SKM-1 (cell line): ENCODE results near the gene RNF186.
"Not testable (repeated sequence)": the region's sequence is repeated elsewhere in the genome, so short reads cannot be mapped to it uniquely, and the experiment has no call there.

Source experiments
- DNase-seq: peaks from one replicate; lab custom pipeline; 2025; ENCODE audit not compliant: unreplicated experiment; lab: John Stamatoyannopoulos, UW

Gene RNF186, protein sequence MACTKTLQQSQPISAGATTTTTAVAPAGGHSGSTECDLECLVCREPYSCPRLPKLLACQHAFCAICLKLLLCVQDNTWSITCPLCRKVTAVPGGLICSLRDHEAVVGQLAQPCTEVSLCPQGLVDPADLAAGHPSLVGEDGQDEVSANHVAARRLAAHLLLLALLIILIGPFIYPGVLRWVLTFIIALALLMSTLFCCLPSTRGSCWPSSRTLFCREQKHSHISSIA

DNA sequence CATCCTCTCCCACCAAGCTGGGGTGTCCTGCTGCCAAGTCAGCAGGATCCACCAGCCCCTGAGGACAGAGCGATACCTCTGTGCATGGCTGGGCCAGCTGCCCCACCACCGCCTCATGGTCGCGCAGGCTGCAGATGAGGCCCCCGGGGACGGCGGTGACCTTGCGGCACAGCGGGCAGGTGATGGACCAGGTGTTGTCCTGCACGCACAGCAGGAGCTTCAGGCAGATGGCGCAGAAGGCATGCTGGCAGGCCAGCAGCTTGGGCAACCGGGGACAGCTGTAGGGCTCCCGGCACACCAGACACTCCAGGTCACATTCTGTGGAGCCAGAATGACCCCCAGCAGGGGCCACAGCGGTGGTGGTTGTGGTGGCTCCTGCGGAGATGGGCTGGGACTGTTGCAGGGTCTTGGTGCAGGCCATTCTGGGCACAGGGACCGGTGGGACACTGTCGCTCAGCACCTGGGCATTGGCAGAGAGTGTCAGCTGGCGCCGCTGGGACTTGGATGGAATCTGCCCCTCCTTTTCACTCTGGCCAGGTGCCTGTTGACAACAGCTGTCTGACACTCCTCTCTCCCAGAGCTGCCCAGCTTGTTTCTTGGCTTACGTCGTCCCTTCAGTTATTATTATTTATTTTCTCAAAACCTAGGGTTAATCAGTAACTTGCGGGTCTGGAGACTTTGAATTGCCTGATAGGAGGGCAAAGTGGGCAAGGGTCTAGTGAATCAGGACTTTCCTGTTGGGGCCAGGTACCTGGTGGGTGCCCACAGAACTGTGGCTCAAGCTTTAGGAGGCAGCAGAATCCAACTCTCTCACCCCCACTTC is at the start of gene RNF186:
RNF186 (minus strand) TSS at position 603 of the 823 bp plus-strand sequence; CDS start at position 421, 182 bp downstream.
- no peak for DNase-seq

DNA sequence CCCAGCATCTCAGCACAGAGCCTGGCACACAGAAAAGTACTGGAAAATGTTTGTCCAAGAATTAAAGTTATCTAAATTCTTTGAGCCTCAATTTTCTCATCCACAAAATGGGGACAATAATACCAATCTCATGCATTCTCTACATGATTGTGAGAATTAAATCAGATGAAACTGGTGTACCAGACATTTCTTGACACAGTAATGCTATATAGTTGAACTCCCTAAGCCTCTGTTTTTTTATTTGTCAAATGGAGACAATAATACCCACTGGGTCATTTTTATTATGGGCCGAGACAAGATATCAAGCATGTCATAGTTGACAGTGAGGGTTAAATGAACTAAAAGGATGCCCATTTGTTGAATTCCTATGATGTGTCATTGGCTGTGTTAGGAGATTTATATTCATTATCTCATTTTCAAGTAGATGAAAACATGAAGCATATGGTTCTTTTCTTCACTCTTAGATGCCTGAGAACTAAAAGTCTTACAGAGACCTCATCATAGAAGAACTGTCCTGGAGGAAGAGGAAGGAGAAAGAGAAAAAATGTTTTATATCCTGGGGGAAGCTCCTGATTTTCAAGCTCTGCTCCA is 49.6 kb upstream of the RNF186 start:
- DNase-seq: no peak

DNA sequence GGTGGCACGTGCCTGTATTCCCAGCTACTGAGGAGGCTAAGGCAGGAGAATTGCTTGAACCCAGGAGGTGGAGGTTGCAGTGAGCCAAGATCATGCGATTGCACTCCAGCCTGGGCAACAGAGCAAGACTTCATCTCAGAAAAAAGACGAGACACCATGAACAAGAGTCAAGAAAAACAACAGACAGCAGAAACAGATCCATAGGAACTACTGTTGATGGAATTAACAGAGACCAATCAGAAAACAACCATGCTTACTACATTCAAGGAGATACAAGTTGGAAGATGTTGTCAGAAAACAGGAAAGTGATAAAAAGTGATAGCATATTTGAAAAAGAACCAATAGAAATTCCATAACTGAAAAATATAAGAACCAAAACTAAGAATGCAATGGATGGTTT is 47.9 kb upstream of the RNF186 start:
- DNase-seq: no peak

DNA sequence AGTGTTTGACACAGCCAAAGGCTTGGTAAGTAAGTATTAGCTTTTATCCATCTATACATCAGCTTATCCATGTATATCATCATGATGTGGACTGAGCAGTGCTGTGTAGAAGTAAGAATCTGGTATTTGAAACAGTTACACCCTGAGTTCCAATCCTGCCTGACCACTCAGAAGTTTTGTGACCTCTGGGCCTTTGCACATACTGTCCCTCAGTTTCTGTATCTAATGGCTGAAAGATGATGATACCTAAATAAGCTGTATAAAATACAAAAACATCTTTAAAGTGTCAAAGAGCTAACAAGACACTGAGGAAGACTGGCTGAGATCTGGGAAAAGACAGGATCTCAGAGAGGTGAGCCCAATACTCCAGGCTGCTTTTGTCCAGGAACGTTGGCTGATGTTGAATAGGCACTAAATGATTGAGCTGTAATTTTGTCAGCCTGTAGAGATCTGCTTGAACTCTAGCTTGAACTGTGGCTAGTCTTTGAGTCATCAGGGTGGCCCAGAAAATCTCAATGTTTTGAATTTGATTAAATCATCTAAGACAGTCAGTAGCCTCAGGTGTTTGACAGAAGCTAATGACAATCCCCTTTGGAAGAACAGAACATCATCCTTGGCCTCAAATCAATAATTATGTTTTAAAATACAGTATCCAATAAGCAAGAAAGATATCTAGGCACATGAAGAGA is 46.9 kb upstream of the RNF186 start:
- DNase-seq: no peak

DNA sequence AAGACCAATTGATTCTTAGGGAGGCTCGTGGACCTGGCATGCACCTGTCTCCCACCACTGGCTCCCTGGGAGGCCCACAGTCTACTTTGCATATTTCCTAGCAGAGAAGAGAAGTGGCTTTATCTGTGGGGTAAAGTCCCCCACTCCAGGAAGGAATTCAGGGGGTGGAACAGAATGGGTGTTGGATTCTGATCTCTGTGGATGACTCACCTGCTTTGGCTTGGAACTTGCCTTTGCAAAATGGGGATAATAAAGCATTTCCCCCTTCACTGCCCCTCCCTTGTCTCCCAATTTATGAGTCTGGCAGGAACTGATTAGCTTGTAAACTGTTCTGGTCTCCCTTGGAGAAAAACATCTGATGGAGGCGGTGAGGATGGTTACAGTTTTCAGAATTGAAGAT is 46.0 kb upstream of the RNF186 start:
- no peak for DNase-seq

DNA sequence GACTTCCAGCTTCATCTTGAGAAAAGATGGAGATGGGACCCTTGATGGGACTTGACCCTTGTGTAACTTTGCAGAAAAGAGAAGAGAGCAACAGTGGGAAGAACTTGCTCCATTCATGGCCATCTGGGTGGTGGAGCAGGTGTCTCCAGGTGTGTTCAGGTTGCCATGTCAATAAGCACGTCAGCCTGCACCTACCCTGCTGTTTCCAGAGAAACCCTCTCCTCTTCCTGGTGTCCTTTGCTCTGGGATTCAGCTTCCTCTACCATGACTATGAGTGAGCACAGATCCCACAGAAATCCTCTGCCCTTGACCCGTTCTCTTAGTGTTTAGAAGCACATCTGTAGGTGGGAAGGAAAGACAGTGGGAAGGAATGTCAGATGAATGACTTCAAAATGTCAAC is 45.3 kb upstream of the RNF186 start:
- DNase-seq: no peak

DNA sequence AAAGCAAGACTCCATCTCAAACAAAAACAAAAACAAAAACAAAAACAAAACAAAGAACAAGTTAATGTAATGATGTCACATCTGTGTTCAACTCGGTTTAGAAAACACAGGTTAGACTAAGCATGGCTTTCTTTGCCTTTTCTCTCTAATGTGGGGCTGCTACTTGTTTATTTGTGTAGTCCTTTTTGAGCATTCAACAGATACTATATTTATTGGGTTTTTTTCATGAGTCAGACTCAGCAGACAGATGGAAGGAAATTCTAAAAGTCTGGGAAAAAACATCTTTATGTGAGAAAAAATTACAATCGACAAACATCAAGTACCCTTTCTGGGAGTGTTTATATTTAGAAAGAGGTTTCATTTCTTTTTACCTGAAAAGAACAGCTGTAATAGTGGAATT is 44.8 kb upstream of the RNF186 start:
- no peak for DNase-seq

DNA sequence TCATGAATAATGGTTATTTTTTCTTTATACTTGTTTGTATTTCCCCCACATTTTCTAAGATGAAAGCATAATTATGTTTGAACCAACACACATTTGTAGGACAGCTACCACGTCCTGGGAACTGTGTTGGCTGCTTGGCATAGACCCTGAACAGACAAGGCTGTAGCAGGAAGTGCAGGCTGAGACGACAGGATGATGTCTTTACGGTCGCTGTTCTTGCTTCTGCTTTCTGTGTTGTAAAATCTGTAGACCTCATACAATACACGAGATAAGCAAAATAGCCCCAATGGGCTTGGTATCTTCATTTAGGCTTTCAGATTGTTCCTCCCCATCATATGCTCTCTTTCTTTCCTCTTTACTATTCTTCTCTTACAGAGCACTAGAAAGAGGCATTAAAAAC is 43.8 kb upstream of the RNF186 start:
- no peak for DNase-seq

DNA sequence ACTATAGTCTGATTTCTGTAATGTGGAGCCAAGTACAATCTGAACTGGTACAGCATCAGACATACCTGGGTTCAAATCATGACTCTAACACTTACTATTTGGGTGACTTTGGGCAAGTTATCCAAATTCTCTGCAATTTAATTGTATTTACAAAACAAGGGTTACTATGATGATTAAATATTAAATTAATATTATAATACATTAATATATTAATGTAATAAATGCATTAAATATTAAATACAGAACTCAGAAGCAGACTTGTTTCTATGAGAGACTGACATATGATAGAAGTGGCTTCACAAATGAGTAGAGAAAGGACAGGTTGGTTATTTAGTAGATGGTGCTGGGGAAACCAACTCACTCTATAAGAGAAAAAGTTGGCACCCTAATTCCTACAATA is 39.8 kb upstream of the RNF186 start:
- DNase-seq: no peak

DNA sequence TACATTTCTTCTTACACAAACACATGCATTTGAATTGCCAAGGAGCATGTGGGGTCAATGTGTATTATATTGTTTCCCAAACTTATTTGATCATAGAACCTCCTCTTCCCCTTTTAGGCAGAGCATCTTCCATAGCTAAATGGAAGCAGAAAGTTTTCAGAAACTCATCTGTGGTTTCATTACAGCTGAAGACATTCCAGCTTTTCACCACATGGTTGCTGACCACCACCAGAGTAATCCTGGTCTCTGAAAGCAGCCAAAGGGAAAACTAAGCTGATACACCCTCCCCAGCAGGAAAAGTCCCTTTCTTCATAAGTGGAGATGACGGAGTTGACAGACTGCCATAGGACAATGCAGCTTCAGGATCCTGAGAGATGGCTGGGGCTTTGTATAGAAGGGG is 37.0 kb upstream of the RNF186 start:
- no peak for DNase-seq

DNA sequence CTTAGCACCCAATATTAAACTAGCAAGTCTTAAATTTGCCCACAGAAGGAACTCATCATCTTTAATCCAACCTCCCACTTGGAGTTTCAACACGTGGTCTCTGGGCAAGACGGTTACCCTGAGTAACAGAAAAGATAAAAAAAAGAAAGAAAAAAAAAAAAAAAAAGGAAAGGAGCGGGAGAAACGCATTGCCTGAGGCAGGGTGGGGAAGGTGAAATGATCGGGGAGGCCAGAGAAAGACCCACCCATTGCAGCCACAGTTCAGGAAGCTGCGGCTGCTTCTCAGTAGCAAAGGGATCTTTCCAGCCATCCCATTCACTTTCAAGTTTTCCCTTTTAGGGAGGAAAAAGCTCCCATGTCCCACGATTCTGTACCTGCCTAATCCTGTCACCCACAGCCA is 35.1 kb upstream of the RNF186 start:
- no peak for DNase-seq

DNA sequence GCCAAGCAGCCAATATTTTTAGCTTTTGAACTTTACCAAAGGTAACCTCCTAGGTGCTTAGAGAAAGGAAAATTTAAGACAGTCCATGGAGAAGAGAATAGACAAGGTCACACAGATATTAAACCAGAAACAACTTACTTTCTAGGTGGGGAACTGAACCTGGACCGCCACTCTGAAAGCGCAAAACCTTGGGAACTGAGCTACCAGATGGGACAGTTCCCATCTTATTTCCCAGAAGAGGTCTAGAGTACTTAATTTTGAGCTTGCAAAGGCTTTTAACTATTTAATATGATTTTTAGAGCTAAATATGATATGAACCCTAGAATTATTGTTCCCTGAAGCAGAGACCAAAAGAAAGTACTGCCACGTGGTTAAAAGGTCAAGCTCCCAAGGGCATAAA is 34.2 kb upstream of the RNF186 start:
- DNase-seq: not testable (repeated sequence)

DNA sequence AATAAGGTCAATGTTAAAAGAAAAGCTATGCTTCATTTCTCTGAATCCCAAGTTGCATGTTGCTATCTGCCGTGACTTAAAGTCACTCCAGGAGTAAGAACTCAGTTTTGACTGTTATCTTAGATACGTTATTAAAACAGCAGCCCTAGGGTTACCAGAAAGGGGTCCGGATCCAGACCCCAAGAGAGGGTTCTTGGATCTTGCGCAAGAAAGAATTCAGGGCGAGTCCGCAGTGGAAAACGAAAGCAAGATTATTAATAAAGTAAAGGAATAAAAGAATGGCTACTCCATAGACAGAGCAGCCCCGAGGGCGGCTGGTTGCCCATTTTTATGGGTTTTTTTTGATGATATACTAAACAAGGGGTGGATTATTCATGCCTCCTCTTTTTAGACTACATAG is 32.3 kb upstream of the RNF186 start:
- DNase-seq: not testable (repeated sequence)

DNA sequence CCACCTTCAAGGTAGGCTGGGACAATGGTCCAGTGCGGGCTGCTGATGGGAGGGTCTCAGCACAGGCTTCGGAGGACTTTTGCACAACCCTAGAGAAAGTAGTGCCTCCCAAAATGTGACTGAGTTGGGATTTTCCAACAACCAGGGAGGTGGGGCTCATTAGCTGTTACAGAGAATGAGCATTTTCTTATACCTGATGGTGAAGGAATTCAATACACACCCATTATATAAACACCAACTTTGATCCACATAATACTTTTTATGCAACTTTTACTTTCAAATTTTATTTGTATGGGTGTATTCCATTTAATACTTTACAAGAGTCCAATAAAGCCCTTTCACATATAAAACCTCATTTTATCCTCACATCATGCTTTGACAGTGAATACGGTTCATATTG is 31.3 kb upstream of the RNF186 start:
- DNase-seq: no peak

DNA sequence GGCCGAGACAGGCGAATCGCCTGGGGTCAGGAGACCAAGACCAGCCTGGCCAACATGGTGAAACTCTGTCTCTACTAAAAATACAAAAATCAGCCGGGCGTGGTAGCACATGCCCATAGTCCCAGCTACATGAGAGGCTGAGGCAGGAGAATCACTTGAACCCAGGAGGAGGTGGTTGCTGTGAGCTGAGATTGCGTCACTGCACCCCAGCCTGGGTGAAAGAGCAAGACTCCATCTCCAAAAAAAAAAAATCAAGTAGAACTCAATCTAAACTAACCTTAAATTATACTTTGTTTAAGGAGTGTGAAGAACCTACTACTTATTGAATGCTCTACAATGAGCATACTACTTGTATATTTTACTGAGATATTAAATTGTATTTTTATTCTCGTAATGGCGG is 30.5 kb upstream of the RNF186 start:
- no peak for DNase-seq

DNA sequence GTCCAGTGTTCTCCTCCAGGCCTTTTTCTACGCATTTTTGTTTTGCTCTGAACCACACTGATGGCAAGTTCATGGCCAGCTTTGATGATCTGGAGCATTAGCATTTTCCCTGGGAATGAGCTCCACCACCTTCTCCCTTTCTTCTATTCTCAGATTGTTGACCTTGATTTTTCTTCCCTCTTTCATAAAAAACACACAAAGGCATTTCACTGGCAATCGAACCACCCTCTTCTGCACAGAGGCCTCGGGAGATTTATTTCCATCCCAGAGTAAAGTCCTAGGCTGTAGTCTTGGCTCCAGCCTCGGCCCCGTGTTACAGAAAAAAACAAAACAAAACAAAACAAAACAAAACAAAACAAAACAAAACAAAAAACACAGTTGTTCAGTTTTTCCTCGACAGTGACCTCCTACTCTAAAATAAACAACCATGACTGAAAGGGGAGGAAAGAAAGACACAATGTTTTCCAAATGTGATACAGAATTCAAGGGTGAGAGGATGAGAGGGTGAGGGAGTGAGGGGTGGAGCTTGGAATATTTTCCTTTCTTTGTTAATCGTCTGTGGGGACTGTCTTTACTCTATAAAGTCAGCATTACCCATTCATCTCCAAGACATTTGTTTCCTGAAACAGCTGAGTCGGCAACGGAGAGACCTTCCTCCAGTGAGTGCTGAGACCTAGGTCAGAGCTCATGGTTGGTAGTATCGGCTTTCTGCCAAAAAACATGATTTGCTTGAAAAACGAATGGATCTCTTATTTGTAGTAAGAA is 29.8 kb upstream of the RNF186 start:
- DNase-seq: no peak

DNA sequence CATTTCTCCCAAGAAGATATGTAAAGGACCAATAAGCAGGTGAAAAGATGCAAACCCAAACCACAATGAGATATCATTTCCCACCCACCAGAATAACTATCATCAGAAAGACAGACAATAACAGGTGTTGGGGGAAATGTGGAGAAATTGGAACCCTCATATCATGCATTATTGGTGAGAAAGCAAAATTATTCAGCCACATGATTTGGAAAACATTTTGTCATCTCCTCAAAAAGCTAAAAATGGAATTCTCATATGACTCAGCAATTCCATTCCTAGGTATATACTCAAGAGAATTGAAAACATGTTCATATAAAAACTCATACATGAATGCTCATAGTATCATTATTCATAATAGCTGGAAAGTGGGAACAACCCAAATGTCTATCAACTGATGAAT is 25.1 kb upstream of the RNF186 start:
- no peak for DNase-seq

DNA sequence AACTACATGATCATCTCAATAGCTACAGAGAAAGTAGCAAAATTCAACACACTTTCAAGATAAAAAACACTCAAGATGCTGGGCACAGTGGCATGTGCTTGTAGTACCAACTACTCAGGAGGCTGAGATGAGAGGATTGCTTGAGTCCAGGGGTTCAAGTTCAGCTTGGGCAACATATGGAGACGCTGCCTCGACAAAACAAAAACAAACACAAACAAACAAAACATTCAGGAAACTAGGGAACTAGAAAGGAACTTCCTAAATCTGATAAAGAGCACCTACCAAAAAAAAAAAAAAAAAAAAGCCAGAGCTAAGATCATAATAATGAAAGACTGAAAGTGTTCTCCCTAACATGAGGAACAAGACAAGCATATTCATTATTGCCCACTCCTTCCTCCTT is 22.8 kb upstream of the RNF186 start:
- no peak for DNase-seq

DNA sequence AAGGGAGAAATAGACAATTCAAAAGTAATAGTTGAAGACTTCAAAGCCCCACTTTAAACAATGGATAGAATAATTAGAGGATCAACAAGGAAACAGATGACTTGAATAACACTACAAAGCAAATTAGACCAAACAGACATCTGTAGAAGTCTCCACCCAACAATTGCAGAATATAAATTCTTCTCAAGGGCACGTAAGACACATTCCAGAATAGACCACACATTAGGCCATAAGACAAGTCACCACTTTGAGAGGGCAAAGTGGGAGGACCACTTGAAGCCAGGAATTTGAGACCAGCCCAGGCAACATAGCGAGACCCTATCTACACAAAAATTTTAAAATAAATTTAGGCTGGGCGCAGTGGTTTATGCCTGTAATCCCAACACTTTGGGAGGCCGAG is 20.5 kb upstream of the RNF186 start:
- DNase-seq: no peak

DNA sequence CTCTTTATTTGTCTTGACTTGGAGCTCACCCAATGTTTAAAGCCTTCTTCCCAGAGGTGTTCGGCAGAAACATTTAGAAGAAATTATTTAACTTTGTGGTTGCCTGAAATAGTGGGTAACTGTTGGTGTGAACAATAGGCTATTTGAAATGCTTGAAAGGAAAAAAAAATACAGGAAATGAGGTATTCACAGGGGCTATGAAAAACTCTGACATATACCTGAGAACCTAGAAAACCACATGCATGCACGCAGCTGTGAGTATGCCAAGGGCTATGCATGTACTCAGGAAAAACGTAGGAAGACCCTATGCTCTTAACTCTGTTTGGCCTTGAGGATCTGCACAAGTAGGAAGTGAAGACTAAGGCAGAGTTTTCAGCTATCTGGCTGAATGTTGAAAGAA is 16.4 kb upstream of the RNF186 start:
- no peak for DNase-seq

DNA sequence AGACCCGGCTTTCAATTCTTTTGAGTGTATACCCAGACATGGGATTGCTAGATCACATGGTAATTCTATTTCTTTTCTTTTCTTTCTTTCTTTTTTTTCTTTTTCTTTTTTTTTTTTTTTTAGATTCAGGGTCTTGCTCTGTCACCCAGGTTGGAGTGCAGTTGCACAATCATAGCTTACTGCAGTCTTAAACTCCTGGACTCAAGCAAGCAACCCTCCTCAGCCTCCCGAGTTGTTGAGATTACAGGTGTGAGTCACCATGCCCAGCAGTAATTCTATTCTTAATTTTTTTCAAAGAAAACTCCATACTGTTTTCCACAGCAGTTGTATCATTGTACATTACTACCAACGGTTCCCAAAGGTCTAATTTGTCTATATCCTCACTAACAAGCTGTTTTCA is 13.5 kb upstream of the RNF186 start:
- DNase-seq: no peak
